Skeletal muscle tissue (tissue), 4 donors: ENCODE measurements around the gene SVBP. TPM values are rescaled to one million over a fixed set of nuclear protein-coding genes. Genes with fewer than 3 reads are reported as not detected.

Experiments used
- H3K27ac ChIP-seq: one replicate; pipeline ENCODE4 v1.7.0; 2013; ENCODE audit warnings: mild to moderate bottlenecking, low read depth, low read length, inconsistent platforms
- H3K27me3 ChIP-seq, 3 donors: one replicate each; pipeline ENCODE4 v1.7.0; 2013; ENCODE audit warnings: low read length in 3 of 3; ENCODE audit not compliant: control insufficient read depth in 3 of 3, insufficient read depth in 3 of 3
- H3K36me3 ChIP-seq, 3 donors: one replicate each; pipeline ENCODE4 v1.7.0; 2013; ENCODE audit warnings: low read length in 3 of 3; ENCODE audit not compliant: control insufficient read depth in 3 of 3, insufficient read depth in 3 of 3
- H3K4me1 ChIP-seq, 3 donors: one replicate each; pipeline ENCODE4 v1.7.0; 2013; ENCODE audit warnings: low read length in 3 of 3, mild to moderate bottlenecking in 3 of 3; ENCODE audit not compliant: control insufficient read depth in 3 of 3, insufficient read depth in 3 of 3
- H3K4me3 ChIP-seq, 3 donors: one replicate each; pipeline ENCODE4 v1.7.0; 2013; ENCODE audit warnings: low read length in 3 of 3
- H3K9ac ChIP-seq, 3 donors: one replicate each; pipeline ENCODE4 v1.7.0; 2013; ENCODE audit warnings: low read length in 3 of 3, mild to moderate bottlenecking in 3 of 3, moderate library complexity in 2 of 3, low read depth in 1 of 3
- H3K9me3 ChIP-seq, 3 donors: one replicate each; pipeline ENCODE4 v1.7.0; 2013; ENCODE audit warnings: low read length in 3 of 3; ENCODE audit not compliant: control insufficient read depth in 3 of 3
- total RNA-seq: library from RNA; depleted of rRNA; stranded (reverse); fragments of >200 nt; gene quantifications from one replicate; pipeline ENCODE4 v1.2.3, GENCODE V29; 2014
- donor health status: Osteomylitis.

The SVBP gene
- total RNA-seq, 1 donor from 2014 or later, result 34.4 TPM

DNA sequence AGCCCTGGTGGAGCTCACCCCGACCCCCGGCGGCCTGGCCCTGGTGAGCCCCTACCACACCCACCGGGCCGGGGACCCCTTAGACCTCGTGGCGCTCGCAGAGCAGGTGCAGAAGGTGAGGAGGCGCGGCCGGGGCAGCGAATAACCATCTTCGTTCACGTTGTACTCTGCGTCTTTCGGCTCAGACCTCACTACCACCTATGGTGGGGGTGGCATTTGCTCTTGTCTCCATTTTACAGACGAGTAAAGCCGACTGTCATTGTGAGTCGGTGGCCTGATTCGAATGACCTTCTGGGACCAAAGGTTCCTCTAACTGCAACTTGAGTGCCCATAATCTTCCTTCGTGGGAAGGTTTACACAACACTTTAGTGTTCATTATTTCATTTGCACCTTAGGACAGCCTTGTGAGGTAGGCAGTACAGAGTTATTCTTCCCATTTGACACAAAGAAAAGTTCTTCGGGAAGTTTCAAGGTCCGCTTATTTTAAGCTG lies 49.6 kb downstream of the SVBP start:
- Histone ChIP-seq H3K27ac (peak overlapping the region; percentile 94), H3K9me3 (no peaks in the 10 kb centered on the region), H3K4me3 (peak overlapping the region; percentile 94 to 98 (median 95)), H3K36me3 (no peaks in the 10 kb centered on the region), H3K27me3 (no peaks in the 10 kb centered on the region), H3K9ac (peak overlapping the region; percentile 86 to 99 (median 98)), H3K4me1 (peaks cover 24 to 29% (median 26%) of the 10 kb centered on the region in 3 donors)

DNA sequence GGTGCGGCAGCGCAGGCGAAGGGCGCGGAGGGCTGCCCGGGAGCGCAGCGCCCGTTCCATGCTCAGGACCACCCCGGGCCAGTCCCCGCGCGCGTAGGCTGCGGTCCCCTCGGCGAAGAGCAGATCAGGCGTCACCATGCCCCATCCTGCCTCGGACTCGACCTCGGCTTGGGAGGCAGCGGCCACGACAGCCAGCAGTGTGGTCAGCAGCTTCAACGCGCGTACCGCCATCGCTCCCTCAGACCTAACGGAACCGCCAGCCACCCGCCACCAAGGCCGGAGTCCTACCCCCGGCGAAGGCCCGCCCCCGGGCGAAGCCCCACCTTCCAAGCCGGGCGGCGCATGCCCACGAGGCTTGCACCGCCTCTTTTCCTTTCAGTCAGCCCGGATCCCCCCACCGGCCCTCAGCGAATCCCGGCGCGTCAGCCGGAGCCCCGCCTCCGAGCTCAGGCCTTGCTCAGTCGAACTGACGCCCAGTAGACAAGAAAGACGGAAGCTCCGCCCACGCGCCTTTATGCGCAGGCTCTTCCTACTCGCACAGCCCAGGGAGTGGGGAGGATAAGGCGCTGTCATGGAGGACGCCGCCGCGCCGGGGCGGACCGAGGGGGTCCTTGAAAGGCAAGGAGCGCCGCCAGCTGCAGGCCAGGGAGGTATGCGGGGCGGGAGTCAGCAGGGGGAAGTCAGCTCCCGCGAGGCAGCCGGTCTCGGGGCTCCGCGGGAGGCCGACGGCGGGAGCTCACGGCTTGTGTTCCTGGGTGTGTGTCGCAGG lies 50.3 kb downstream of the SVBP start, which contains the start of the genes C1orf50 and P3H1:
Gene C1orf50 (plus strand): TSS at position 509 of the 769 bp plus-strand sequence. CDS start 63 bp downstream, at position 572.
Gene P3H1 (minus strand): TSS at position 288 of the 769 bp plus-strand sequence. CDS start 57 bp downstream, at position 231.
- peak within 1 kb of the TSS; percentile 95 to 98 (median 98) for H3K4me3 ChIP-seq
- H3K27ac ChIP-seq, result peak within 1 kb of the TSS; percentile 94
- H3K9me3 ChIP-seq, result no peaks in the 10 kb centered on the region
- peak within 1 kb of the TSS; percentile 86 to 99 (median 98) for H3K9ac ChIP-seq
- peaks cover 0 to 2% (median 0%) of the 10 kb centered on the region in 3 donors for H3K36me3 ChIP-seq
- H3K4me1 ChIP-seq, result peaks cover 24 to 29% (median 26%) of the 10 kb centered on the region in 3 donors
- H3K27me3 ChIP-seq, result no peaks in the 10 kb centered on the region

DNA sequence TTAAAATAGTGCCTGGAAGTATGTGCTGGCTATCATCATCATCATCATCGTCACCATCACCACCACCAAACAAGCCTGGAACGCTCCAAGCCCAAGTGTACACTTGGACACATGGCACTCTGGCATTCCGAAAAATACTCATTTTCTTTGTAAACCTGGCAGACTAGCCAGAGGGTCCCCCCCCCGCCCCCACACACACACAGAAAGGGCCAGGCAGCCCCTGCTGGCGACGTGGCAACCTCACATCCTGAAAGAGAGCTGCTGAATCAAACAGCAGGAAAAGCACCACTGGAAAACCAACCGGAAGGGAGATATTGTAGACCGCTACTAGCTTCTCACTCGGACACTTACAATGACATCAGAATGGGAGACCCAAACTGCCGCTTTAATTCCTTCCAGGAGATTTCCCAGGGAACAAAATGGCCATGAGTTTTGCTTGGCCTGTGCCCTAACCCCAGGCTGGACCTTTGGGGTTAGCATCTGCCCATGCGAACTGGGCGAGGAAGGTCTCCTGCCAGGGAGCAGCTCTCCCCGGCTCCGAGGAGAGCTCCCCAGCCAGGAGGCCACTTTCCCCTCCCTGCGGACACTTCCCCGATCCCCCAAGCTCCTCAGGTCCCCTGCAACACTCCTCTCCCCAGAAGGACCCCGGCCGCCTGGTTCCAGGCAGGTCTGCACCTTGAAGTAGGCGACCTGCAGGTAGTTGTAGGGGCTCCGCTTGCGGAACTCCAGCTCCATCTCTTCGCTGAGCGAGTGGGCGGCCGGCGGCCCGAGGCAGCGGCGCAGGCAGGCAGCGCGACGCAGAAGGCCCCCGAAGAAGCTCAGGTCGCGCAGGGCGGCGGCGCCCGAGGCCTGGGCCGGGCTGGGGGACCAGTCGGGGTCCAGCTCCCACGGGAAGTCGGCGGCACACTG lies 51.1 kb downstream of the SVBP start:
- peaks cover 0 to 2% (median 2%) of the 10 kb centered on the region in 3 donors for H3K36me3 ChIP-seq
- H3K9ac ChIP-seq, result peak overlapping the region; percentile 86 to 98 (median 92)
- no peaks in the 10 kb centered on the region for H3K9me3 ChIP-seq
- H3K4me1 ChIP-seq, result peaks cover 24 to 29% (median 26%) of the 10 kb centered on the region in 3 donors
- H3K4me3 ChIP-seq, result peak overlapping the region; percentile 94 to 98 (median 98)
- no peaks in the 10 kb centered on the region for H3K27me3 ChIP-seq
- H3K27ac ChIP-seq, result peak overlapping the region; percentile 81

DNA sequence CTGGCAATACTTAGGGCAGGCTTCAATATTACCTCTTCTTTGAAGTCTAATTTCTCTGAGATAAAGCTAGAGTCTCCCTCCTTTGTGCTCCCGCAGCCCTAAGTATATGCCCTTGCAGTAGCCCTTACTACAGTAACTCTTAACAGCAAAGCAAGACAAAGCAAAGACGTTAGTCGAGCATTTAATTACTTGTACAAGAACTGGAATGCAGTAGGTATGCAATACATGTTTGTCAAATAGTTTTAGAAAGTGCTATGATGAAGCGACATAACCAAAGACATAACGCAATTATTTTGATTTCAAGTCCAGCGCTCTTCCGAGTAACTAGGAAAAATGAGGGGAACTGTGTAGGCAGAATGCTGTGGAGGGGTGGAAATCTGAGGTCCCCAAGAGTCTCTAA lies 51.9 kb downstream of the SVBP start:
- H3K4me3 ChIP-seq, result peak overlapping the region; percentile 94 to 98 (median 98)
- peak overlapping the region; percentile 86 to 98 (median 92) for H3K9ac ChIP-seq
- H3K36me3 ChIP-seq, result peaks cover 0 to 3% (median 2%) of the 10 kb centered on the region in 3 donors
- H3K9me3 ChIP-seq, result no peaks in the 10 kb centered on the region
- peaks cover 24 to 29% (median 26%) of the 10 kb centered on the region in 3 donors for H3K4me1 ChIP-seq
- H3K27ac ChIP-seq, result peak overlapping the region; percentile 81
- no peaks in the 10 kb centered on the region for H3K27me3 ChIP-seq

DNA sequence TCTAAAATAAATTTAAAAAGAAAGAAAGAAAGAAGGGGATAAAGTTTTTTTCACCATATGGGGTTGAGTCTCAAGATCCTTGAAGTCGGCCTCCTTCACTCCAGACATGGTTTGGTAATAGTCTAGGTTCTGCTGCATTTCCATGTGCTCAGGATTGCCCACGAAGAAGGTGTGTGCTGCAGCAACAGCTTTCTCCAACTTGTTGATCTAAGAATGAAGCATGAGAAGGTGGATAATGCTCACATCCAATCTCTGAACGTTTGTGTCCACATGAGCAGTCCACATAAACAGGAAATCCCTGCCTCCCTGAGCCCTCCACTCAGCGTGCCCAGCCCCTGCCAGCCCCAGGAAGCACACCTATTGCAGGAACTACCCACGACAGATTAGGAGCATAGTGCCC lies 54.9 kb downstream of the SVBP start:
- peaks cover 13 to 24% (median 20%) of the 10 kb centered on the region in 3 donors for H3K36me3 ChIP-seq

GRCh38 chr1:42761567-42761966 lies 55.6 kb downstream of the SVBP start:
- Histone ChIP-seq H3K9me3 (no peaks in the 10 kb centered on the region), H3K4me1 (peaks cover 16 to 19% (median 18%) of the 10 kb centered on the region in 3 donors), H3K36me3 (peaks cover 13 to 30% (median 27%) of the 10 kb centered on the region in 3 donors), H3K4me3 (no peak overlapping the region), H3K27me3 (no peaks in the 10 kb centered on the region), H3K9ac (no peak overlapping the region), H3K27ac (no peak overlapping the region)

More for the DNA sequence above, 54.9 kb downstream of the SVBP start:
- H3K27me3 ChIP-seq, result no peaks in the 10 kb centered on the region
- H3K27ac ChIP-seq, result no peak overlapping the region
- peaks cover 16 to 21% (median 18%) of the 10 kb centered on the region in 3 donors for H3K4me1 ChIP-seq
- H3K9me3 ChIP-seq, result no peaks in the 10 kb centered on the region
- H3K4me3 ChIP-seq, result no peak overlapping the region
- H3K9ac ChIP-seq, result no peak overlapping the region

- no peaks in the 10 kb centered on the region for H3K9me3 ChIP-seq
- H3K36me3 ChIP-seq, result peaks cover 32 to 54% (median 52%) of the 10 kb centered on the region in 3 donors
- H3K27me3 ChIP-seq, result no peaks in the 10 kb centered on the region
- H3K4me1 ChIP-seq, result peaks cover 0 to under 1% (median 0%) of the 10 kb centered on the region in 3 donors
- H3K9ac ChIP-seq, result no peak overlapping the region
- H3K4me3 ChIP-seq, result no peak overlapping the region
- no peak overlapping the region for H3K27ac ChIP-seq
Observed at GRCh38 chr1:42759114-42759513, 58.1 kb downstream of the SVBP start.

DNA sequence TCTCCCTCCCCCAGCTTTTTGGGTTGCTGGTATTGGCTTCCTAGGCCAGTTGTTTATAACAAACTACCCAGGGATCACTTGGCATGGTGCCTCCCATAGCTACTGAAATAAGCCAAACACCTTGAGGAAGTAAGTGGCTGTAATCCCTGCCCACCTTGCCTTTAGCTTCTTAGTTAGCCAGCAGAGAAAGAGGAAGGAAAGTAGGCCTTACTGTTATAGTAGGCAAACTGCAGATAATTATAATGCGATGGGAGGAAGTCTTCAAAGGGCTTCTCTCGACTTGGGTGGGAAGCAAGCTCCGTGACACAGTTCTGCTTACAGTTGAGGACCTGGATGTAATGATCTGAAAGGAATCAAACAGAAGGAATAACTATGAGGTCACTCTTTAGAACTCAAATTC lies 58.6 kb downstream of the SVBP start:
- Histone ChIP-seq H3K9ac (no peak overlapping the region), H3K27ac (no peak overlapping the region), H3K27me3 (no peaks in the 10 kb centered on the region), H3K4me1 (no peaks in the 10 kb centered on the region), H3K9me3 (no peaks in the 10 kb centered on the region), H3K4me3 (no peak overlapping the region), H3K36me3 (peaks cover 36 to 58% (median 56%) of the 10 kb centered on the region in 3 donors)

DNA sequence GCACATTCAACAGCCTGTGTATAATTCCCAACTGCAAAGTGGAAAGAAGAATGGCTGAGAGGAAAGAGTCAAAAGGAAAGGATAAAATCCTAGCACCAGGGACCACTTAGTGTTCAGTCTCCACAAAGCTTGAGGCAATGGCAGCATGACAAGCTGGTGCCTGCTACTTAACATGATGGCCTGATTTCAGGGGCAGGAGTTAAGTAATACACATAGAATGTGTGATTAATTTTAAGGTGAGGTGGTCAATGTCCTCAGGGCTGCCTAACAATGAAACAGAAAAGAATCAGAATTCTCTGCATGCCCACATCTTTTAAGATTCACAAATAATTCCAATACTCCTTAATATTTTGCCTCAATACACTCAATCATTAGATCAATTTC lies 59.3 kb downstream of the SVBP start:
- Histone ChIP-seq H3K4me1 (no peaks in the 10 kb centered on the region), H3K36me3 (peaks cover 36 to 62% (median 60%) of the 10 kb centered on the region in 3 donors)

More for the DNA sequence above, 59.3 kb downstream of the SVBP start:
- H3K27ac ChIP-seq, result no peak overlapping the region
- no peak overlapping the region for H3K9ac ChIP-seq
- H3K4me3 ChIP-seq, result no peak overlapping the region
- no peaks in the 10 kb centered on the region for H3K27me3 ChIP-seq
- H3K9me3 ChIP-seq, result no peaks in the 10 kb centered on the region
